ENCODE data around the gene SBF2.
"Not testable (repeated sequence)": the region's sequence is repeated elsewhere in the genome, so short reads cannot be mapped to it uniquely, and the experiment has no call there.

Gene SBF2

DNA sequence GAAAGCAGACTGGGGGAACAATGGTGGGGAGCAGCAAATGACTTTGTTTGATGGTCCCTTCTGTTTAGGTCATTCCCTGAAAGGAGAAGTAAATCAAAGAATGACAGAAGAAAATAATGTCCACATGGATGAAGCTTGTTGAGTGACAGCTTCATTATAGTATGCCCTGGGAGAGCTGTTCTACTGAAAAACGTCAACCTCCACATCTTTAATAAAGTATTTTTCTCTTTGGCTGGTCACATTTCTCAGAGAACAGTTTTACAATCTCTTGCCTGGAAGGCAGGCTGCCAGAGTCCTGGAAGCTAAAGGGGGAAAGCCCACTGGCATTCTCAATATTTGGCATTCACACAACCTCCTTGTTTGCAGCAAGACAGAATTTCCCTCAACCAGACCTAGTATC, 342.2 kb downstream of the SBF2 start:
- no peak for ATAC-seq
- DNase-seq, result no peak

DNA sequence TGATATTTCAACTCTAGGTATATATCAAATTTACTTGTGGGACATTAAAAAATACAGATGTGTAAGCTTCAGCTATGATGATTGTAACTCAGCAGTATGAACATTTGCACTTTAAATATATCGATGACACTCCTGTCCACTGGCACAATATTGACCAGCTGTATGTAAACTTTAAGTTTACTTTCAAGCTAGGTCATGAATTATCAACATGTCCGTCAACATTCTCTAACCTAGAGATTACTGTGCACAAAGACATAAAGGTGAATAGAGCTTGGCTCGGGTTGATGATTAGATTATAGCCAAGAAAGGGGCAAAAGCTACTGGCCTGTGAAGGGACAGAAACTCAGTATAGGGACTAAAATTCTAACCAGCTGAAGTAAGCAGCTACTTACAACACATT, 343.6 kb downstream of the SBF2 start:
- DNase-seq (no peak), ATAC-seq (no peak)

DNA sequence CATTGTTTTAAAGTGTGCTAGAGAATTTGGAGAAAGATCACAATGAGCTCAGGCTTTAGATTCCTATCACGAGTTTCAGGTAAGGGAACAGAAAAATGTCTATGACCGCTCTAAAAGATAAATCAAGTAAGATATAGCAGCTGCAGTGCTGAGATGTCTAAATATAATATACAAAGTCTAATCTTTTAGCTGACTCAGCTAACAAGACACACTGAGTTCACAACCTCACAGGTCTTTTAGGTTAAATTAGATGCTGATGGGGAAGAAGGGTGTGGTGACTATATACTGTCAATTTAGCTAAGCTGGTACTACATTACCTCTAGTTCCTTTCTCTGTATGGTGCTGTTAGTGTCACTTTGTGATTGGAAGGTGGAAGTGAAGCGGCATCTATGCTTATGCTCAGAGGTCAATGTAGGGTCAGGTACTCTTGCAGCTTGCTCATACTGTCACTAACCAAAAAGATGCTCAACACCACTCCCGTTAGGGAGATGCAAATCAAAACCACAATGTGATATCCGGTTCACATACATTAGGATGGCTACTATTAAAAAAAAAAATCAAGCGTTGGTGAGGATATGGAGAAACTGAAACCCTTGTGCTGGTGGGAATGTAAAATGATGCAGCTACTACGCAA, 346.7 kb downstream of the SBF2 start:
- ATAC-seq (no peak), DNase-seq (no peak)

DNA sequence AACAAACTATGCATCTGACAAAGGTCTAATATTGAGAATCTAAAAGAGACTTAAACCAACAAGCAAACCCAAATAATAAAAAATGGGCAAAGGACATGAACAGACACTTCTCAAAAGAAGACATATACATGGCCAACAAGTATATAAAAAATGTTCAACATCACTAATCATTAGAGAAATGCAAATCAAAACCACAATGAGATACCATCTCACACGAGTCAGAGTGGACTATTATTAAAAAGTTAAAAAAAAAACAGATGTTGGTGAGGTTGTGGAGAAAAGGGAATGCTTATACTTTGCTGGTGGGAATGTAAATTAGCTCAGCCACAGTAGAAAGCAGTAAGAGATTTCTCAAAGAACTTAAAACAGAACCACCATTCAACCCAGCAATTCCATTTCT, 348.3 kb downstream of the SBF2 start:
- DNase-seq, ATAC-seq: not testable (repeated sequence)

DNA sequence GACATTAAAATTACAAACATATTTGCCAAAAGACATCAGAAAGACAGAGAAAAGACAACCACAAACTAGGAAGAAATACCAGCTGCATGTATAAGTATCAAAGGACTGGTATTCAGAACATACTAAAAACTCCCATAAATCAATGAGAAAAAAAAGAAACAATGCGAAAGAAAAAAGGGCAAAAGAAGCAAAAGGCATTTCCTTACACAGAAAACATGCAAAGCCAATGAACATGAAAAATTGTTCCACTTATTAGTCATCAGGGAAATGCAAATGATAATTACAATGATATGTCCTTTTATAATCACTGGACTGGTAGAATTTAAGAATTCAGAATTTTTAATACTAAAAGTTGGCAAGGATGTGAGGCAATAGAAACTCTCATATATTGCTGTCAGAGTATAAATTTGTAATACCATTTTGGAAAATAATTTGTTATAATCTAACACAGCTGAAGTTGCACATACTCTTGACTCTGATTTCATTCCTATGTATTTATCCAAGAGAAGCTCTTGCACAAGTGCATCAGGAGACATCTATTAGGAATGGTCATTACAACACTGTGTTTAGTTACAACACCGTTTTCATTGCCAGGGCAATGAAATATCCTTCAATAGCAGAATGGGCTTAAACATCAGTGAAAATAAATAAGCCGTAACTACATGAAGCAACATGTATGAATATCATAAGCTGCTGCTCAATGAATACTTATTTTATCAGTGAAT, 350.5 kb downstream of the SBF2 start:
- no peak for DNase-seq

DNA sequence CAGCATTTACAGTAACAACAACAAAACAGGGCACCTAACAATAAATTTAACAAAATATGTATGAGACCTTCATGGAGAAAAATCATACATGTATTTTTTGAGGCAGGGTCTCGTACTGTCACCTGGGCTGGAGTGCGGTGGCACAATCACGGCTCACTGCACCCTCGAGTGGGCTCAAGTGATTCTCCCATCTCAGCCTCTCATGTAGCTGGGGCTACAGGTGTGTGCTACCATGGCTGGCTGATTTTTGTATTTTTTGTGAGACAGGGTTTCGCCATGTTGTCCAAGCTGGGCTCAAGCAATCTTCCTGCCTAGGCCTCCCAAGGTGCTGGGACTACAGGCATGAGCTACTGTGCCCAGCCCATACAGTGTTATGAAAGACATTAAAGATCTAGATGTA, 352.0 kb downstream of the SBF2 start:
- DNase-seq, result no peak
- ATAC-seq, result no peak

More for the DNA sequence above, 350.5 kb downstream of the SBF2 start:
- no peak for ATAC-seq

DNA sequence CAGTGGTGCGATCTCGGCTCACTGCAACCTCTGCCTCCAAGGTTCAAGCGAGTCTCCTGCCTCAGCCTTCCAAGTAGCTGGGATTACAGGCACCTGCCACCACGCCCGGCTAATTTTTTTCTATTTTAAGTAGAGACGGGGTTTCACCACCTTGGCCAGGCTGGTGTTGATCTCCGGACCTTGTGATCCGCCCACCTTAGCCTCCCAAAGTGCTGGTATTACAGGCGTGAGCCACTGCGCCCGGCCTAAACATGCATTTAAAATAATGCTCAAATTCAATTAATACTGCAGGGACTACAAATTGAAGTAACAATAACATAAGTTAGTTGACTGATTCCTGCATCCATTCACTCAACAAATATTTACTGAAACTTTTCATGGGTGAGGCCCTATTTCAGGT, 354.9 kb downstream of the SBF2 start:
- not testable (repeated sequence) for ATAC-seq, DNase-seq

DNA sequence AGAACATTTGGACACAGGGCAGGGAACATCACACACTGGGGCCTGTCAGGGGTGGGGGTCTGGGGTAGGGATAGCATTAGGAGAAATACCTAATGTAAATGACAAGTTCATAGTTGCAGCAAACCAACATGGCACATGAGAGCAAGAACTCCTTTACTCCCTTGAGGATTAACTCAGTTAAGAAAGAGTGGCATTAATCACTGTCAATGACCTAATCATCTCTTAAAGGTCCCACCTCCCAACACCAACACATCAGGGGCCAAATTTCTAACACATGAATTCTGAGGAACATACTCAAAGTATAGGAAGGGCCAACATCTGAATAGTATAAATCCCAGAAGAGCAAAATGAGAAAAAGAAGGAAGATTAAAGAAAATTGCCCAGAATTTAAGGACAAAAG, 357.3 kb downstream of the SBF2 start:
- ATAC-seq (no peak), DNase-seq (no peak)

DNA sequence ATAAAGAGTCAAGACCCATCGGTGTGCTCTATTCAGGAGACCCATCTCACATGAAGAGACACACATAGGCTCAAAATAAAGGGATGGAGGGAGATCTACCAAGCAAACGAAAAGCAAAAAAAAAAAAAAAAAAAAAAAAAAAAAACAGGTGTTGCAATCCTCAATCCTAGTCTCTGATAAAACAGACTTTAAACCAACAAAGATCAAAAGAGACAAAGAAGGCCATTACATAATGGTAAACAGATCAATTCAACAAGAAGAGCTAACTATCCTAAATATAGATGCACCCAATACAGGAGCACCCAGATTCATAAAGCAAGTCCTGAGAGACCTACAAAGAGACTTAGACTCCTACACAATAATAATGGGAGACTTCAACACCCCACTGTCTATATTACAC, 361.2 kb downstream of the SBF2 start:
- ATAC-seq, result not testable (repeated sequence)

DNA sequence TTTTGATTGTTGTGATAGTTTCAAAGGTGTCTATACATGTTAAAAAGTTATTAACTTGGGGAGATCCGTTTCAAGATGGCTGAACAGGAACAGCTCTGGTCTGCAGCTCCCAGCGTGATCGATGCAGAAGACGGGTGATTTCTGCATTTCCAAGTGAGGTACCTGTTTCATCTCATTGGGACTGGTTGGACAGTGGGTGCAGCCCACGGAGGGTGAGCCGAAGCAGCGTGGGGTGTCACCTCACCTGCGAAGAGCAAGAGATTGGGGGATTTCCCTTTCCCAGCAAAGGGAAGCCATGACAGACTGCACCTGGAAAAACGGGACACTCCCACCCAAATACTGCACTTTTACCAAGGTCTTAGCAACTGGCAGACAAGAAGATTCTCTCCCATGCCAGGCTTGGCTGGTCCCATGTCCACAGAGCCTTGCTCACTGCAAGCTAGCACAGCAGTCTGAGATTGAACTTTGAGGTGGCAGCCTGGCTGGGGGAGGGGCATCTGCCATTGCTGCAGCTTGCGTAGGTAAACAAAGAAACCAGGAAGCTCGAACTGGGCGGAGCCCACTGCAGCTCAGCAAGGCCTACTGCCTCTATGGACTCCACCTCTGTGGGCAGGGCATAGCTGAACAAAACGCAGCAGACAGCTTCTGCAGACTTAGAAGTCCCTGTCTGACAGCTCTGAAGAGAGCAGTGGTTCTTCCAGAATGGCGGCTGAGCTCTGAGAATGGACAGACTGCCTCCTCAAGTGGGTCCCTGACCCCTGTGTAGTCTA, 363.3 kb downstream of the SBF2 start:
- DNase-seq, ATAC-seq: not testable (repeated sequence)

More for the DNA sequence above, 361.2 kb downstream of the SBF2 start:
- DNase-seq, result not testable (repeated sequence)

DNA sequence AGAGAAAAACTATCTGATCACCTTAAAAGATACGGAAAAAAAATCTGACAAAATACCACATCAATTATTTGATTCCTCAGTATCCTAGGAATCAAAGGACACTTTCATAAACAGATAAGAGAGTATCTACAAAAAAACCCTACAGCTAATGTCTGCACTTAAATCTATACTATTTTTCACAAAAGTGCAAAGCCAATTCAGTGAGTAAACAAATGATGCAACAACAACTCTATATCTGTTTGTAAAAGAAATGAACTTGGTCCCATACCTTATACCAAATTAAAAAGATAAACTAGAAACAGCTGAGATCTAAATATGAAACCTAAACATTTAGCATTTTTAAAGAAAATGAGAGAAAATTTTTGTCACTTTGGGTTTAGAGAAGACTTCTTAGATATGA, 366.3 kb downstream of the SBF2 start:
- ATAC-seq (no peak), DNase-seq (no peak)

DNA sequence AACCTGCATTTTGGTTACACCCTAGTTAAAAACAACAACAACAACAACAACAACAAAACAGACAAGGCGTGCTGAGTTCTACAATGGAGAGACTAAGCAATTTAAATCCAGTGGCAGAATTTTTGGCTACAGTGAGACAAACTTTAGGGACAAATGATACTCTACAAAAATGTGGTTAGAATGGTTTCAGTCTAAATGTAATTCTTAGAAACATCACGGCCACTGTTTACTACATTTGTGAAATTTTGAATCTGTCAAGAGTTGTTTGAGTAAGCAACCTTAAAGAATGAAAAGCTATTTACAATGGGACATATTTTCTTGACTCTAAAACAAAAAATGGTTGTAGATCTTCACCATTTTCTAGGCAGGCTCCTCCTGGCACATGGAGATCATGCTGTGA, 370.7 kb downstream of the SBF2 start:
- ATAC-seq (no peak), DNase-seq (no peak)

DNA sequence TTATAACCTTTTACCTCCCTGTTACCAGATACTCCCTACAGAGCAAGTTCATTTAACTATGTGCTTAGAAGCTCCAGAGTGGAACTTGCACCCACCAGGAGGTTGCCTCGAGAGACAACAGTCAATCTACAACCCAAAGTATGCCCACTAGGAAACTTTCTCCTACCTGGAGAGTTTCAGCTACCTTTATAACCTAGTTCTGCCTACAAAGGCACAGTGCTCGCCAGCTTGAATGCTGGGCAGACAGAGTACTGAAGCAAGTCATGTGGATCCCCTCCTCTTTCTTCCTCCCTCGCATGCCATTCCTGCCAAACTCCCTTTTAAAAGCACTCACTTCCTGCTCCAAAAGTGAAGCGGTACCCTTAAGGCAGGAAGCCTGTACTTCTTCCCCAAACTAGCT, 371.2 kb downstream of the SBF2 start:
- ATAC-seq (no peak), DNase-seq (no peak)

DNA sequence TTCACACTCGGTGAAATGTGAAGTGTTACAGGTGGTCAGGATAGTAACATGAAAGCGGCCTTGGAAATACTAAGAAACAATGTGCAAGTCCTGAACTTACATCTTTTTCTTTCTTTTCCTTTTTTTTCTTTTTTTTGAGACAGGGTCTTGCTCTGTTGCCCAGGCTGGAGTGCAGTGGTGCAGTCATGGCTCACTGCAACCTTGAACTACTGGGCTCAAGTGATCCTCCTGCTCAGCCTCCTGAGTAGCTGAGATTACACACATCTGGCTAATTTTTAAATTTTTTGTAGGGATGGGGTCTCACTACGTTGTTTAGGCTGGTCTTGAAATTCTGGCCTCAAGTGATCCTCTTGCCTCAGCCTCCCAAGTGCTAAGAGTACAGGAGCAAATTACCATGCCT, 377.5 kb downstream of the SBF2 start:
- no peak for ATAC-seq
- DNase-seq, result no peak

DNA sequence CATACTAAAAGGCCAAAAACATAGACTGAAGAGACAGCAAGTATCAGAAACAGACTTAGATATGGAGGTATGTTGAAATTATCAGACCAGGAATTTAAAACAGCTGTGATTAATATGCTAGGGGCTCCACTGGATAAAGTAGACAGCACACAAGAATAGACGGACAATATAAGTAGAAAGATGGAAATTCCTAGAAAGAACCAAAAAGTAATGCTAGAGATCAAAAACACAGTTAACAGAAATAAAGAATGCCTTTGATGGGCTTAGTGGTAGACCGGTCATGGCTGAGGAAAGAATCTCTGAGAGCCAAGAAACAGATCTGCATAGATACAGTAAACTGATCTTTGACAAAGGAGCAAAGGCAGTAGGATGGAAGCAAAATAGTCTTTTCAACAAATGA, 380.0 kb downstream of the SBF2 start:
- DNase-seq (no peak), ATAC-seq (no peak)

DNA sequence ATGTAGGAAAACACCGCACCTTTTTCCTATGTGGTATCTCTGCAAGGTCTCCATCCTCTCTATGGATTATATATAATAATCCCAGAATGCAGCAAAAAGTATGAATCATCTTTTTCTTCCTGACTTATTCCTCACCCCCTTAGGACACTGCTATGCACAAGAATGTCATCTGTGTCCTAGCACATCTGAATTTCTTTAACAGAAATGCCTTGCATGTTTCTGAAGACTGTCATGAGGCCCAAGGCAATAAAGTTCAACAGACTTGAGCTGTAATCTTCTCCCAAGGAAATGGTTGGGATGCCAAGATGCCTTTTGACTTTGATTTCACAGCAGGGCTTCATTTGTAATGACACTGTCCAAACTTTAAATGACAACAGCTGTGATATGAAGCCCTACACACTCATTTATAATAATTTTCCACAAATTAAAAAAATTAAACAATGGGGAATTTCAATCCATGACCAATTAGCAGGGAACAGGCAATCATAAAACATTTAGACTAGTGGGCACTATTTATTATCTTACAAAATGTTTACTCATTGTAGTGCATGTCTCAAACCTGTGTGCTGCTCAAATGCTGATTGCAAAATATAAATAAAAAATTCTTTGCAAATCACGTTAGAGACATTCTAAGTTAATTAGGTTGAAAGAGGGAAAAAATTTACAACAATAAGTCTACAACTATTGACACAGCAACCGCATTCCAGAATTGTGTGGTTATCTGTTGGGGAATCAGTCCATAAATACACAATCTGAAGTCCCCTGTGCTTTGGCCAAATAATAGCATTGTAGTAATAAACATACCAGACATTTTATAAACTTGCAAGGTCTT, 387.8 kb downstream of the SBF2 start:
- no peak for ATAC-seq
- no peak for DNase-seq

DNA sequence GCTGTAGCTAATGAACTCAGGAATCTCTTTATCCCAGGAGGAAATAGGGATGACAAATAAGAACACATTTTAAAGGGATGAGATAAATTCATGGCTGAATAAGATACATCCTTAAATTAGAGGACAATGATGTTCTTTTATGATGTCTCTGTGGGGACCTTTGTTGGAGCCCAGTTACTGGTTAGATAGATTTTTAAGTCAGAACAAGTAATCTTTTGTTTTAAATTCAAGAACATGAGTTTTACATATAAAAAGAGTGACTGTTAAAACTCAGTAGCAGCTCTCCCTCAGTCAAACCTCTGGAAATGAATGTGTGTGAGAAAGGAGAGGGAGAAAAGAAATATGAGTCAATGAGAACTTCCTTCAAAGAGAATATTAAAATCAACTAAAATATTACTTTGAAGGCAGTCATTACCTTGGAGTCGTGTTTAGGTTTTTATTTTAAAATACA, 388.5 kb downstream of the SBF2 start:
- DNase-seq (no peak), ATAC-seq (no peak)

DNA sequence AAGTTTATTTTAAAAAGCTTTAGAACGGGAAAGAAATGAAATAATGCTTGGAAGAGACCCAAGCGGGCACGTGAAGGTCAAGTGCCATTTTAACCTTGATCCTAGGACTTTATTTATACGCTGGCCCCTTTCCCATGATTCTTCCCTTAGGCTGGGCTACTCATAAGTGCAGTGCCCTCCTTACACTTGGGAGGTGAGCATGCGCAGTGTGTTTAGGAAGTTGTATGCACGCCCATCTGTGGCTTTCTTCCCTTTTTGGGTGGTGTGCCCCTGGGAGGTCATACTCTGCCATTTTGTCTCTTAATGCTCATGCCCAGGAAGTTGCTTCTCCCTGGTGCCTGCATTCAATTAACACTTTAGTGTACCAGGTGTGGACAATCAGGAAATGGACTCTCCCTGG, 390.4 kb downstream of the SBF2 start:
- ATAC-seq (no peak), DNase-seq (no peak)

DNA sequence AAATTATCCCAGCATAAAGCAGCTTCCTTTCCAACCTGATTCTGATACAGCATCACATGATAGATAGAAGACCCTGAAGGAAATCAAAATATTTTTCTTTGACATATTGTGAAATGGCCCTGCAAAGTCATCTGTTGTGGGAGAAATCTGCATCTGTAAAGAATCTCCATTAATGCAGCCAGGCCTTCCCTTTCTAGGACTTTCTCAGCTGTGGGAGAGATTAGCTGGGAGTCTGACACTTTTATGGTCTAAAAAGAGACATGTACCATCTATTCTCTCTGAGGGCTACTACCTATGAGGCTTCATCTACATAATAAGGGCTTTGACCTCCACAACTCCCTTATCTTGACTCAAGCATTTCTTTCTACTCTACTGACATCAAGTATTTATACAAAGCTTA, 392.1 kb downstream of the SBF2 start:
- no peak for DNase-seq
- no peak for ATAC-seq

DNA sequence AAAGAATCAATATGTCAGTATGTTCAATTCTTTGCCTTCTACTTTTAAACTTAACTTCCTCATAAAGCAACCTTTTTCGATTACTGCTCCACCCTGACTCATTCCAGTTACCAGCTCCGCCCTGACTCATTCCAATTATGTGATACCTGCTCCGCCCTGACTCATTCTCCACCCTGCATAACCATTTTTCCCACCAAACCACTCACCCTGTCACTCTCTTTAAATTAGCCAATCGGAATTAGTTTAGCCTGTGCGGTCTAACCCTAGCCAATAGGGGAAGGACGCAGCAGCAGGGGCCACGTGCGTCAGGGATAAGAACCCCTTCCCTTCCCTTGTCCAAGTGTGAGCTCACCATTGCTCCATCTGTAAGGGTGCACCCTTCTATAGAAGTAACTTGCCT, 393.8 kb downstream of the SBF2 start:
- ATAC-seq, DNase-seq: not testable (repeated sequence)

DNA sequence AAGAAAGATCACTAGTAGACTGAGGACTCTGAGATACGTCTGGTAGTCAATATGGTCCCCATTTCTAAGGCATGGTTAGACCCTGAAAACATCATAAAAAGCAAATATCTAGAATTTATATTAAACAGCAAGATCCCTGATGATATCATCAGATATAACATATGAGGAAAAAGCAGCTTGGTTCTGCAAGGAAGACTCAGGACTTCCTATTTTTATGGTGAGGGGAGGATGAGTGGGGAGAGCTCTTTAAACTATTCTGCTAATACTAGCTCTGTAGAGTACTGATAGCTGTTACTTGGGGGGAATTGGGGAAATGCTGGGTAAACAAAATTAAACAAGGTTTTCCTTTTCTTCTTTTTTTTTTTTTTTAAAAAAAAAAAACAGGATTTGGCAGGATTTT, 394.3 kb downstream of the SBF2 start:
- ATAC-seq (no peak), DNase-seq (no peak)

DNA sequence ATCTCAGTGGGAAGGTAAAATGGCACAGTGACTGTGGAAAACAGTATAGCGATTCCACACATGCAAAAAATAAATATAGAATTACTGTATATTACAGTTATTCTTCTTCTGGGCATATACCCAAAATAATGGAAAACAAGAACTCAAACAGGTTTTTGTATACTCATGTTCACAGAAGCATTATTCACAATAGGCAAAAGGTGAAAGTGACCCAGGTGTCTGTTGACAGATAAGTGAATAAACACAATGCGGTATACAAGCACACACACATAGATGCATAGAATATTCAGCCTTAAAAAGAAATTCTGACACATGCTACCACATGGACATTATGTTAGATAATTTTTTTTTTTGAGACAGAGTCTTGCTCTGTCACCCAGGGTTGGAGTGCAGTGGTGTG, 397.1 kb downstream of the SBF2 start:
- no peak for DNase-seq
- no peak for ATAC-seq
